ENCODE data around the gene MMP15.

Gene MMP15

DNA sequence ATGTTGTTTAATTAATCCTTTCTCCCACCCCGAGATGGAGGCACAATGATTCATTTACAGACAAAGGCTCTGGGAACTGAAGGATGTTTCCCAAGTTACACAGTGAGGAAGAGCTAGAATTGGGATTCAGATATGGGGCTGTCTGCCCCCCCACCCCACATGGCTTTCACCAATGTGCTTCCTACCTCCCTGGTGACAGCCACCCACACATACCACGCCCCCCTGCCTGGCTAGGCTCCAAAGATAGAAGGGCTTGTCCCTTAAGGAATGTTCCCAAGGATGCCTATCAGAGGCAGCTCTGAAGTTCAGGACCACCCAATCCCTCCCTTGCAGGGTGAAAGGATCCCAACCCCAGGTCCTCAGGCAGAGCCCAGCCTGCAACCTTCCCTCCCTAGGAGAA is 70.7 kb downstream of the MMP15 start:
- FAIRE-seq (no peak), DNase-seq (ENCODE audit: insufficient read length, low spot score) (no peak)
- TF ChIP-seq, protein P1, sequence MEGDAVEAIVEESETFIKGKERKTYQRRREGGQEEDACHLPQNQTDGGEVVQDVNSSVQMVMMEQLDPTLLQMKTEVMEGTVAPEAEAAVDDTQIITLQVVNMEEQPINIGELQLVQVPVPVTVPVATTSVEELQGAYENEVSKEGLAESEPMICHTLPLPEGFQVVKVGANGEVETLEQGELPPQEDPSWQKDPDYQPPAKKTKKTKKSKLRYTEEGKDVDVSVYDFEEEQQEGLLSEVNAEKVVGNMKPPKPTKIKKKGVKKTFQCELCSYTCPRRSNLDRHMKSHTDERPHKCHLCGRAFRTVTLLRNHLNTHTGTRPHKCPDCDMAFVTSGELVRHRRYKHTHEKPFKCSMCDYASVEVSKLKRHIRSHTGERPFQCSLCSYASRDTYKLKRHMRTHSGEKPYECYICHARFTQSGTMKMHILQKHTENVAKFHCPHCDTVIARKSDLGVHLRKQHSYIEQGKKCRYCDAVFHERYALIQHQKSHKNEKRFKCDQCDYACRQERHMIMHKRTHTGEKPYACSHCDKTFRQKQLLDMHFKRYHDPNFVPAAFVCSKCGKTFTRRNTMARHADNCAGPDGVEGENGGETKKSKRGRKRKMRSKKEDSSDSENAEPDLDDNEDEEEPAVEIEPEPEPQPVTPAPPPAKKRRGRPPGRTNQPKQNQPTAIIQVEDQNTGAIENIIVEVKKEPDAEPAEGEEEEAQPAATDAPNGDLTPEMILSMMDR (IDR thresholded peaks at IDR 0.05; ENCODE audit: insufficient read depth, missing control alignments), result no peak
